ENCODE measurements around the gene SH3YL1. TPM values are rescaled to one million over a fixed set of nuclear protein-coding genes. Genes with fewer than 3 reads are reported as not detected.

Gene SH3YL1
- polyA plus RNA-seq, 1 donor, result 119 TPM

DNA sequence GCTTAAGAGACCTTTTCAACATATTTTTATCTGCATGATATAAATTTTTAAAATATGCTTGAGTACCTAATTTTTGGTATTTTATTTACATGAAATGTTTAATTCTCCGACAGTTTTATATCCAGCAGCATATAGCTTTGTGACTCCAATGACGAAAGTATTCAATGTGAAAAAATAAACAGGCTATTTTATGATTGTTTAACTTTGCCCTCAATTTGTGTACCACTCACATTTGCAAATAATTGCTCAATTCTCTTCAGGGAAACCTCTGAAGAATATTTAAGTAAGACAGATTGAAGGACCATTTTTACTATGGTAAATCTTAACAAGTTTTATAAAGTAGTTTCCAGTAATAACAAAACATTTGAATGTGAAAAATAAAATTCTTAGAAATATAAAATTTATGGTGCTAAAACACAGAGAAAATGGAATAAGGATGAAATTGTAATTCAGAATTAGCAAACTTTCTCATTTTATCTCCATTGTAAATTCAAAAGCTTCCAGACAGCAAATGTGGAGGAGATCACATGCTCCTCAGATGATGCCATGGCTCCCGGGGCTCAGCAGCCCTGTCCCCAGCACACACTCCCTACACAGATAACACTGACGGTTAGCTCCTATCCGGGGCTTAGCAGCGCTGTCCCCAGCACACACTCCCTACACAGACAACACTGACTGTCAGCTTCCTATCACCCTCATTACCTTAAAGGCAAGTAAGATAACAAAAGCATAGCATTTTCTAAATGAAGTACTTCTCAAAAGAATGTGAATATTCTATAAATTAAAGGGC, 39.7 kb downstream of the SH3YL1 start:
- H3K4me3 ChIP-seq (ENCODE audit: low read length), result no peak overlapping the region
- no peaks in the 10 kb centered on the region for H3K27me3 ChIP-seq (ENCODE audit: control insufficient read depth, insufficient read depth, low read length)
- H3K36me3 ChIP-seq (ENCODE audit: control insufficient read depth, insufficient read depth, low read length), result peaks cover 59% of the 10 kb centered on the region
- H3K4me1 ChIP-seq (ENCODE audit: control insufficient read depth, insufficient read depth, low read length), result no peaks in the 10 kb centered on the region
- WGBS (ENCODE audit: insufficient coverage, low lambda C conversion rate), result 100% methylated on average over 1 of the region's 6 CpGs
- H3K9me3 ChIP-seq (ENCODE audit: control insufficient read depth, low read depth, low read length), result no peaks in the 10 kb centered on the region
- peak in 1 of 2 donors; percentile 19 for DNase-seq
- no peak overlapping the region for H3K27ac ChIP-seq (ENCODE audit: low read length)

DNA sequence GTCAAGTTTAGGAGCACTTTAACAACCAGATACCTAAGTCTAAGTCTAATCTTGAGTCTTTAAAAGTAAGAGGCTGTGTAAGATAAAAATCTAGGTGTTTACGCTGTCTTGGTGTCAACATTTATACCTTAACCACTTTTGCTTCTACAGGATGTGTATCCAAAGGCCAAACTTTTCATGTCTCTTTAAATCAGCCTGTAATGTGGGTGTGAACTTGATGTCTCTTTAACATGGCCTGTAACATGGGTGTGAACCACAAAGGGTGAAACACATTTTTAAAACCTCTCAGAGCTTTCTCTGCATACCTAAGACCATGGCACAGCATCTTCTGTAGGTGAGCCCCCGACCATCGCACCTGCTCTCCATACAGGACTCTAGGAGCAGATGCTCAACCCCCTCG, 40.4 kb downstream of the SH3YL1 start:
- Histone ChIP-seq H3K4me3 (ENCODE audit: low read length) (no peak overlapping the region), H3K27ac (ENCODE audit: low read length) (no peak overlapping the region), H3K36me3 (ENCODE audit: control insufficient read depth, insufficient read depth, low read length) (peaks cover 60% of the 10 kb centered on the region), H3K4me1 (ENCODE audit: control insufficient read depth, insufficient read depth, low read length) (no peaks in the 10 kb centered on the region), H3K9me3 (ENCODE audit: control insufficient read depth, low read depth, low read length) (no peaks in the 10 kb centered on the region), H3K27me3 (ENCODE audit: control insufficient read depth, insufficient read depth, low read length) (no peaks in the 10 kb centered on the region)
- 83% methylated on average over 1 of the region's 4 CpGs for WGBS (ENCODE audit: insufficient coverage, low lambda C conversion rate)
- no peak for DNase-seq

DNA sequence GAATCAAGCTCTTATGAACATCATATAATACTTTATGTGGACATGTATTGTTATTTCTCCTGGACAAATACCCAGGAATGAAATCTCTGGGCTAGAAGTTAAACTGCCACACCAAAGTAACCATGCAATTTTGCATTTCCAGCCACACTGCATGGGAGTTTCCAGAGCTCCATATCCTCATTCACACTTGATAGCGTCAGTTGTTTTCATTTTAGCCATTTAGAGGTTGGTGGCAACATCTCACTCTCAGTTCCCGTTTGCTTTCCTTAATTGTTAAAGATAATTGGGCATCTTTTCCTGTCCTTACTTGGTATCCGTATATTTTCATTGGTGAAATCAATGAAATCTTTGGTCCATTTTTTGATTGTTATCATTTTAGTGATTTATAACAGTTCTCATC, 47.8 kb downstream of the SH3YL1 start:
- Histone ChIP-seq H3K27me3 (ENCODE audit: control insufficient read depth, insufficient read depth, low read length) (no peaks in the 10 kb centered on the region), H3K4me1 (ENCODE audit: control insufficient read depth, insufficient read depth, low read length) (no peaks in the 10 kb centered on the region), H3K27ac (ENCODE audit: low read length) (no peak overlapping the region), H3K9me3 (ENCODE audit: control insufficient read depth, low read depth, low read length) (peaks cover 5% of the 10 kb centered on the region), H3K4me3 (ENCODE audit: low read length) (no peak overlapping the region), H3K36me3 (ENCODE audit: control insufficient read depth, insufficient read depth, low read length) (peaks cover 24% of the 10 kb centered on the region)
- no peak for DNase-seq
- 86% methylated on average over 1 of the region's 3 CpGs for WGBS (ENCODE audit: insufficient coverage, low lambda C conversion rate)

- no peak overlapping the region for H3K4me3 ChIP-seq (ENCODE audit: low read length)
- WGBS (ENCODE audit: insufficient coverage, low lambda C conversion rate), result no CpG with 5 or more reads among the region's 43 CpGs
- H3K27ac ChIP-seq (ENCODE audit: low read length), result no peak overlapping the region
- peaks cover 12% of the 10 kb centered on the region for H3K36me3 ChIP-seq (ENCODE audit: control insufficient read depth, insufficient read depth, low read length)
- H3K9me3 ChIP-seq (ENCODE audit: control insufficient read depth, low read depth, low read length), result peaks cover 5% of the 10 kb centered on the region
- no peaks in the 10 kb centered on the region for H3K27me3 ChIP-seq (ENCODE audit: control insufficient read depth, insufficient read depth, low read length)
- DNase-seq, result no peak
- no peaks in the 10 kb centered on the region for H3K4me1 ChIP-seq (ENCODE audit: control insufficient read depth, insufficient read depth, low read length)
Observed at GRCh38 chr2:213932-214693, 49.7 kb downstream of the SH3YL1 start.

DNA sequence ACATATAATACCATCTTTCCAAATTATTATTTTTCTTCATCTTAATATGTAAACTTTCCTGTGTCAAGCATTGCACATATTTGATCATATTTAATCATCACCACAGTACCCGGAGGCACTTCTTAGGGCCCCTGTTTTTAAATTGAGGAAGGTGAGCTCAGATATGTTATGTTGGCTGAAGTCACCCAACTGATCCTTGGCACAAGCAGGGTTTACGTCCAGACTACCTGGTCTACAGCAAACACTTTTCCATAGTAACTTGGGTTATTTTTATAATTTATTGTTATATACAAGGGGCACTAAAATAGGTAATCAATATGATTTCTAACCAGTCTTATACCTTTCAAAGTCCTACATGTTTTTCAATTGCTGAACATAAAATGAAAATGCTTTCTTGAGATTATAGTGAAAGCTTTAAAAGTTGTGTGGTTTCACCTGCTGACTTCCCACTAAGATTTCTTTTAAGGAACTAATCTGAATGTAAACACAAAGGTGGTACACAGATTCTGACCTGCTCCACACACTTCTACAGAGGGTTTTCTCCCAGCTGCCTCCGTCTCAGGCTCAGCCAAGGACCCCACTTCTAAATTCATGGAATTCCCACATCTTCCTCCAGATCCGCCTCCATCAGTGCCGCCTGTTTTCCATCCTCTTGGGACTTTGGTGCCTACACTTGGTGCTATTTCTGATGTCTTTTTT, 52.2 kb downstream of the SH3YL1 start:
- no peak overlapping the region for H3K4me3 ChIP-seq (ENCODE audit: low read length)
- no peak for DNase-seq
- H3K9me3 ChIP-seq (ENCODE audit: control insufficient read depth, low read depth, low read length), result peaks cover 5% of the 10 kb centered on the region
- no peak overlapping the region for H3K27ac ChIP-seq (ENCODE audit: low read length)
- no CpG with 5 or more reads among the region's 5 CpGs for WGBS (ENCODE audit: insufficient coverage, low lambda C conversion rate)
- H3K4me1 ChIP-seq (ENCODE audit: control insufficient read depth, insufficient read depth, low read length), result no peaks in the 10 kb centered on the region
- no peaks in the 10 kb centered on the region for H3K27me3 ChIP-seq (ENCODE audit: control insufficient read depth, insufficient read depth, low read length)
- no peaks in the 10 kb centered on the region for H3K36me3 ChIP-seq (ENCODE audit: control insufficient read depth, insufficient read depth, low read length)

- DNase-seq, result no peak
- Histone ChIP-seq H3K36me3 (ENCODE audit: control insufficient read depth, insufficient read depth, low read length) (no peaks in the 10 kb centered on the region), H3K9me3 (ENCODE audit: control insufficient read depth, low read depth, low read length) (peaks cover 5% of the 10 kb centered on the region), H3K4me1 (ENCODE audit: control insufficient read depth, insufficient read depth, low read length) (no peaks in the 10 kb centered on the region), H3K4me3 (ENCODE audit: low read length) (no peak overlapping the region), H3K27me3 (ENCODE audit: control insufficient read depth, insufficient read depth, low read length) (no peaks in the 10 kb centered on the region), H3K27ac (ENCODE audit: low read length) (no peak overlapping the region)
- WGBS (ENCODE audit: insufficient coverage, low lambda C conversion rate), result no CpG with 5 or more reads among the region's 4 CpGs
Observed at GRCh38 chr2:210660-211059, 53.2 kb downstream of the SH3YL1 start.

- no CpG with 5 or more reads among the region's 2 CpGs for WGBS (ENCODE audit: insufficient coverage, low lambda C conversion rate)
- no peaks in the 10 kb centered on the region for H3K4me1 ChIP-seq (ENCODE audit: control insufficient read depth, insufficient read depth, low read length)
- H3K27me3 ChIP-seq (ENCODE audit: control insufficient read depth, insufficient read depth, low read length), result no peaks in the 10 kb centered on the region
- peaks cover 5% of the 10 kb centered on the region for H3K9me3 ChIP-seq (ENCODE audit: control insufficient read depth, low read depth, low read length)
- H3K4me3 ChIP-seq (ENCODE audit: low read length), result no peak overlapping the region
- no peak for DNase-seq
- no peaks in the 10 kb centered on the region for H3K36me3 ChIP-seq (ENCODE audit: control insufficient read depth, insufficient read depth, low read length)
- H3K27ac ChIP-seq (ENCODE audit: low read length), result no peak overlapping the region
Observed at GRCh38 chr2:209470-209869, 54.4 kb downstream of the SH3YL1 start.

GRCh38 chr2:208335-208734, 55.5 kb downstream of the SH3YL1 start:
- no peaks in the 10 kb centered on the region for H3K27me3 ChIP-seq (ENCODE audit: control insufficient read depth, insufficient read depth, low read length)
- H3K4me3 ChIP-seq (ENCODE audit: low read length), result no peak overlapping the region
- no peak for DNase-seq
- no peak overlapping the region for H3K27ac ChIP-seq (ENCODE audit: low read length)
- no peaks in the 10 kb centered on the region for H3K9me3 ChIP-seq (ENCODE audit: control insufficient read depth, low read depth, low read length)
- no peaks in the 10 kb centered on the region for H3K36me3 ChIP-seq (ENCODE audit: control insufficient read depth, insufficient read depth, low read length)
- no peaks in the 10 kb centered on the region for H3K4me1 ChIP-seq (ENCODE audit: control insufficient read depth, insufficient read depth, low read length)
- no CpG with 5 or more reads among the region's 1 CpG for WGBS (ENCODE audit: insufficient coverage, low lambda C conversion rate)

DNA sequence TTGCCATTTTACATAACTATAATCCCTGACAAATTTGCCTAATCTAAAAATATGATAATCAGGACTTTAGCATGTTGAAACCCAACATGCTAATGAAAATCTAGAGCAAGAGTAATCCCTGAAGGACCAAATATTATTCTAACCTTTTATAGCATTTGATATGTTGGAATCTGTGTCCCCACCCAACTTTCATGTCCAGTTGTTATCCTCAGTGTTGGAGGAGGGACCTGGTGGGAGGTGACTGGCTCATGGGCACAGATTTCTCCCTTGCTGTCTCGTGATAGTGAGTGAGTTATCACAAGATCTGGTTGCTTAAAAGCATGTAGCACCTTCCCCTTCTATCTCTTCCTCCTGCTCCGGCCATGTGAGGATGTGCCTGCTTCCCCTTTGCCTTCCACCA, 59.8 kb downstream of the SH3YL1 start:
- WGBS (ENCODE audit: insufficient coverage, low lambda C conversion rate), result 90% methylated on average over 2 of the region's 2 CpGs
- Histone ChIP-seq H3K4me3 (ENCODE audit: low read length) (no peak overlapping the region), H3K36me3 (ENCODE audit: control insufficient read depth, insufficient read depth, low read length) (no peaks in the 10 kb centered on the region), H3K27ac (ENCODE audit: low read length) (no peak overlapping the region), H3K27me3 (ENCODE audit: control insufficient read depth, insufficient read depth, low read length) (no peaks in the 10 kb centered on the region), H3K9me3 (ENCODE audit: control insufficient read depth, low read depth, low read length) (no peaks in the 10 kb centered on the region), H3K4me1 (ENCODE audit: control insufficient read depth, insufficient read depth, low read length) (no peaks in the 10 kb centered on the region)
- no peak for DNase-seq

DNA sequence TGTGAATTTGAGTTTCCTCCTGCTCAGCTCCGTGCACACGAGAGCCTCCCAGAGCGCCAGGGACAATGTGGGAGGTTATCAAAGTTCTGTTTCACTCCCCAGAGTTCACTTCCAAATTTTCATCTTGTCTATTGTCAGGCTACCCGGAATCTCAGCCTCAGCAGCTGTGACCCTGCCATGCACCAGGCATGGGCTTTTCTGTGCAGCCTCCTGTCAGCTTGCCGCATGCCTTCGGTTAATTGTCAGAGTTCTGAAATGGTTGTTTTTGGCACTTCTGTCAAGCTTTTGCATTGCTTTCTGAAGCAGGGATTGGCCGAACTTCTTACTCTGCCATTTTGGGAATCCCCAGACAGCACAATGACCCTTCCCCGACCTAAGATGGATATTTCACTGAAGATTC, 60.4 kb downstream of the SH3YL1 start:
- H3K27me3 ChIP-seq (ENCODE audit: control insufficient read depth, insufficient read depth, low read length), result no peaks in the 10 kb centered on the region
- WGBS (ENCODE audit: insufficient coverage, low lambda C conversion rate), result 80% methylated on average over 1 of the region's 8 CpGs
- H3K4me3 ChIP-seq (ENCODE audit: low read length), result no peak overlapping the region
- DNase-seq, result no peak
- H3K4me1 ChIP-seq (ENCODE audit: control insufficient read depth, insufficient read depth, low read length), result no peaks in the 10 kb centered on the region
- no peaks in the 10 kb centered on the region for H3K36me3 ChIP-seq (ENCODE audit: control insufficient read depth, insufficient read depth, low read length)
- H3K9me3 ChIP-seq (ENCODE audit: control insufficient read depth, low read depth, low read length), result no peaks in the 10 kb centered on the region
- no peak overlapping the region for H3K27ac ChIP-seq (ENCODE audit: low read length)
